Hematopoietic multipotent progenitor cell treated with erythropoietin and hydrocortisone succinate and interleukin-3 and kit ligand, for 4 days (in vitro differentiated cells): Measurements from ENCODE around the gene TRPM1.
A peak's percentile ranks its signal among the peaks of the same experiment; 100 is the strongest.

Experiments
- DNase-seq: peaks from one replicate; pipeline ENCODE4 v3.0.0-alpha.2; 2015

The TRPM1 gene

GRCh38 chr15:31013863-31014607, 87.5 kb downstream of the TRPM1 start:
- peak; percentile 21 for DNase-seq

- no peak for DNase-seq
Observed at GRCh38 chr15:31012455-31012854, 89.1 kb downstream of the TRPM1 start.

GRCh38 chr15:31010036-31010435, 91.5 kb downstream of the TRPM1 start:
- DNase-seq = no peak

GRCh38 chr15:31005660-31006059, 95.9 kb downstream of the TRPM1 start:
- DNase-seq = no peak

GRCh38 chr15:31004220-31004733, 97.2 kb downstream of the TRPM1 start:
- peak; percentile 90 for DNase-seq

- no peak for DNase-seq
Observed at GRCh38 chr15:31001702-31002101, 99.8 kb downstream of the TRPM1 start.

GRCh38 chr15:30999729-31000128, 101.8 kb downstream of the TRPM1 start:
- peak; percentile 4 for DNase-seq

- peak; percentile 21 for DNase-seq
Observed at GRCh38 chr15:30997270-30997669, 104.3 kb downstream of the TRPM1 start.

GRCh38 chr15:30992249-30992864, 109.2 kb downstream of the TRPM1 start:
- no peak for DNase-seq

- DNase-seq = peak; percentile 91
Observed at GRCh38 chr15:30991255-30992235, 110.0 kb downstream of the TRPM1 start, which contains the start of gene MTMR10. Gene MTMR10, minus strand, starts transcription at chr15:30991628. Its CDS starts 122 bp downstream, at chr15:30991506.

- peak; percentile 46 for DNase-seq
Observed at GRCh38 chr15:30990446-30991254, 110.9 kb downstream of the TRPM1 start.

GRCh38 chr15:30990036-30990435, 111.5 kb downstream of the TRPM1 start:
- peak; percentile 57 for DNase-seq

- no peak for DNase-seq
Observed at GRCh38 chr15:30985081-30985531, 116.4 kb downstream of the TRPM1 start.

- DNase-seq = no peak
Observed at GRCh38 chr15:30984542-30984941, 117.0 kb downstream of the TRPM1 start.

- DNase-seq = no peak
Observed at GRCh38 chr15:30984118-30984517, 117.4 kb downstream of the TRPM1 start.

GRCh38 chr15:30979457-30979856, 122.1 kb downstream of the TRPM1 start:
- peak; percentile 44 for DNase-seq

GRCh38 chr15:30978328-30978727, 123.2 kb downstream of the TRPM1 start:
- peak; percentile 89 for DNase-seq

- DNase-seq = no peak
Observed at GRCh38 chr15:30974112-30974511, 127.4 kb downstream of the TRPM1 start.

- no peak for DNase-seq
Observed at GRCh38 chr15:30973379-30973778, 128.1 kb downstream of the TRPM1 start.

- DNase-seq = no peak
Observed at GRCh38 chr15:30969724-30970123, 131.8 kb downstream of the TRPM1 start.

- DNase-seq = no peak
Observed at GRCh38 chr15:30963681-30964080, 137.8 kb downstream of the TRPM1 start.

- no peak for DNase-seq
Observed at GRCh38 chr15:30962659-30963058, 138.9 kb downstream of the TRPM1 start.
